Liver (tissue), 9 donors: ENCODE measurements around the gene DOK6. TPM values are rescaled to one million over a fixed set of nuclear protein-coding genes. Genes with fewer than 3 reads are reported as not detected.

Experiments
- DNase-seq: peaks from one replicate; pipeline ENCODE4 v3.0.0-alpha.2; 2017; ENCODE audit warnings: low spot score
- H3K27ac ChIP-seq, 2 donors: one replicate each; pipeline ENCODE4 v1.7.0; 2013; ENCODE audit warnings: inconsistent platforms in 2 of 2, low read length in 2 of 2, control low read depth in 1 of 2, low read depth in 1 of 2, mild to moderate bottlenecking in 1 of 2
- H3K27me3 ChIP-seq, 4 donors: one replicate each; pipeline versions ENCODE4 v1.6.1 to v1.7.0; 2013; ENCODE audit warnings: low read length in 3 of 4, inconsistent platforms in 1 of 4, mild to moderate bottlenecking in 1 of 4, moderate library complexity in 1 of 4; ENCODE audit not compliant: control insufficient read depth in 4 of 4, insufficient read depth in 4 of 4
- H3K36me3 ChIP-seq, 4 donors: one replicate each; pipeline versions ENCODE4 v1.6.1 to v1.7.0; 2013; ENCODE audit warnings: low read length in 3 of 4, mild to moderate bottlenecking in 3 of 4, low read depth in 1 of 4, moderate library complexity in 1 of 4; ENCODE audit not compliant: control insufficient read depth in 4 of 4, insufficient read depth in 3 of 4
- H3K4me1 ChIP-seq, 4 donors: one replicate each; pipeline versions ENCODE4 v1.6.1 to v1.7.0; 2013; ENCODE audit warnings: low read length in 3 of 4, mild to moderate bottlenecking in 3 of 4, moderate library complexity in 1 of 4; ENCODE audit not compliant: control insufficient read depth in 4 of 4, insufficient read depth in 4 of 4
- H3K4me3 ChIP-seq, 3 donors: one replicate each; pipeline versions ENCODE4 v1.6.1 to v1.7.0; 2013; ENCODE audit warnings: low read length in 3 of 3, control low read depth in 1 of 3, low read depth in 1 of 3, mild to moderate bottlenecking in 1 of 3
- H3K9ac ChIP-seq, 2 donors: one replicate each; pipeline ENCODE4 v1.7.0; 2013; ENCODE audit warnings: low read length in 2 of 2, mild to moderate bottlenecking in 2 of 2, moderate library complexity in 2 of 2, control low read depth in 1 of 2, low read depth in 1 of 2
- H3K9me3 ChIP-seq, 4 donors: one replicate each; pipeline versions ENCODE4 v1.6.1 to v1.7.0; 2013; ENCODE audit warnings: low read length in 3 of 4; ENCODE audit not compliant: control insufficient read depth in 4 of 4
- EGR1 ChIP-seq, 2 donors: IDR thresholded peaks; 2 replicates each; pipeline ENCODE4 v1.6.1; 2016 to 2018; ENCODE audit warnings: antibody characterized with exemption in 2 of 2, low read depth in 2 of 2
- FOXA2 ChIP-seq: IDR thresholded peaks from 2 replicates; pipeline ENCODE4 v1.6.1; 2016; ENCODE audit warnings: antibody characterized with exemption
- HNF4A ChIP-seq, 2 donors: conservative IDR thresholded peaks; 2 replicates each; pipeline ENCODE4 v1.6.1; 2016; ENCODE audit warnings: antibody characterized with exemption in 2 of 2, mild to moderate bottlenecking in 2 of 2
- HNF4G ChIP-seq: IDR thresholded peaks from 2 replicates; pipeline ENCODE4 v1.6.1; 2016; ENCODE audit warnings: antibody characterized with exemption
- JUND ChIP-seq, 2 donors: IDR thresholded peaks; 2 replicates each; pipeline ENCODE4 v1.6.1; 2016; ENCODE audit warnings: antibody characterized with exemption in 2 of 2
- NR2F2 ChIP-seq: IDR thresholded peaks from 2 replicates; pipeline ENCODE4 v1.6.1; 2016; ENCODE audit warnings: antibody characterized with exemption
- RAD21 ChIP-seq, 2 donors: IDR thresholded peaks; 2 replicates each; pipeline ENCODE4 v1.6.1; 2016; ENCODE audit warnings: antibody characterized with exemption in 2 of 2, mild to moderate bottlenecking in 2 of 2
- RXRA ChIP-seq, 2 donors: IDR thresholded peaks; 2 replicates each; pipeline ENCODE4 v1.6.1; 2017 to 2018; ENCODE audit warnings: antibody characterized with exemption in 2 of 2, mild to moderate bottlenecking in 1 of 2
- SP1 ChIP-seq: IDR thresholded peaks from 2 replicates; pipeline ENCODE4 v1.6.1; 2018; ENCODE audit warnings: antibody characterized with exemption, mild to moderate bottlenecking
- TAF1 ChIP-seq: conservative IDR thresholded peaks from 2 replicates; pipeline ENCODE4 v1.6.1; 2016; ENCODE audit warnings: antibody characterized with exemption, mild to moderate bottlenecking
- YY1 ChIP-seq: IDR thresholded peaks from 2 replicates; pipeline ENCODE4 v1.6.1; 2016; ENCODE audit warnings: antibody characterized with exemption, mild to moderate bottlenecking
- WGBS: extraction: QIAGEN DNeasy Blood & Tissue Kit; methylation state at CpG from one replicate; pipeline ENCODE4 v1.1.7; 2013; 5-methylcytosine and 5-hydroxymethylcytosine counted together
- polyA plus RNA-seq, 2 donors: library from polyadenylated mRNA; stranded (reverse) in 1 of 2; unstranded in 1 of 2; fragments of 200-250 nt in 1 of 2; fragments of >200 nt in 1 of 2; fragmentation: Nextera tagmentation in 1 of 2; extraction: Ambion mirVana in 1 of 2; gene quantifications; one replicate each; pipeline versions ENCODE4 v1.2.1 to v1.2.3, GENCODE V29; 2013 to 2015
- total RNA-seq, 2 donors: library from RNA; depleted of rRNA; stranded (reverse); fragments of >200 nt; gene quantifications; one replicate each; pipeline ENCODE4 v1.2.3, GENCODE V29; 2014
- TF ChIP-seq, protein P1 (sequence below): IDR thresholded peaks from 2 replicates; pipeline ENCODE4 v1.6.1; 2016; ENCODE audit warnings: antibody characterized with exemption, mild to moderate bottlenecking
- TF ChIP-seq, protein P2 (sequence below): fragments of 150-350 bp; IDR thresholded peaks from 2 replicates; pipeline ENCODE4 v1.5.1; 2017; ENCODE audit warnings: improper control_type of control experiment, low read depth, low read length; ENCODE audit not compliant: missing input control
- TF ChIP-seq, protein P3 (sequence below): IDR thresholded peaks from 2 replicates; pipeline ENCODE4 v1.6.1; 2016; ENCODE audit warnings: antibody characterized with exemption
- TF ChIP-seq, protein P4 (sequence below): IDR thresholded peaks from 2 replicates; pipeline ENCODE4 v1.6.1; 2016; ENCODE audit warnings: antibody characterized with exemption
- donor health status: healthy.
- donor health status: healthy.
- donor health status: healthy.
- donor health status: healthy.
- donor health status: healthy.

The DOK6 gene
- total and polyA plus RNA-seq, 4 donors, result 0.08 to 1.1 (median 0.67) TPM

DNA sequence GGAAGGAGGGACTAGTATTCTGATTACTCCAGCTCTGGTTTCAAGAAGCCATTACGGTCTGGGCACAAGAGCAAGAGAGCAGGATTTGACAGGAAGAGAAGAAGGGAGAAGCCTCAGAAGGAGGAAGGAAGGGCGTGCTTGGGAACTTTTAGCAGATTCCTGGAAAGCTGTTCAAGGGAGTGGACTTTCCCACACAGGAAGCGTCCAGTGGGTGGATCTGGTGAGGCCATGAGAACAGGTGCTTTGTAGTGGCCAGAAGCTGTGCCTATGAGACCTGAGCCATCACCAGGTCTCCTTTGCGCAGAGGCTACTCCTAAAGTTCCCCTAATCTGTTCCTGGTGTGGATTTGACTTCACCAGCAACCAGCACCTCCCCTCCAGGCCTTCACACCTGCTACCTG, 484.7 kb downstream of the DOK6 start:
- no peak overlapping the region for H3K9ac ChIP-seq
- no peaks in the 10 kb centered on the region for H3K27me3 ChIP-seq
- TF ChIP-seq RXRA (IDR thresholded peaks at IDR 0.05), result no peak
- no peak for TF ChIP-seq EGR1 (IDR thresholded peaks at IDR 0.05; ENCODE audit: low read depth in 2 of 2)
- no peaks in the 10 kb centered on the region for H3K4me1 ChIP-seq
- H3K36me3 ChIP-seq, result no peaks in the 10 kb centered on the region
- H3K27ac ChIP-seq, result no peak overlapping the region
- H3K4me3 ChIP-seq, result no peak overlapping the region
- no peaks in the 10 kb centered on the region for H3K9me3 ChIP-seq
- 89% methylated on average over 4 of the region's 4 CpGs for WGBS
- no peak for DNase-seq

DNA sequence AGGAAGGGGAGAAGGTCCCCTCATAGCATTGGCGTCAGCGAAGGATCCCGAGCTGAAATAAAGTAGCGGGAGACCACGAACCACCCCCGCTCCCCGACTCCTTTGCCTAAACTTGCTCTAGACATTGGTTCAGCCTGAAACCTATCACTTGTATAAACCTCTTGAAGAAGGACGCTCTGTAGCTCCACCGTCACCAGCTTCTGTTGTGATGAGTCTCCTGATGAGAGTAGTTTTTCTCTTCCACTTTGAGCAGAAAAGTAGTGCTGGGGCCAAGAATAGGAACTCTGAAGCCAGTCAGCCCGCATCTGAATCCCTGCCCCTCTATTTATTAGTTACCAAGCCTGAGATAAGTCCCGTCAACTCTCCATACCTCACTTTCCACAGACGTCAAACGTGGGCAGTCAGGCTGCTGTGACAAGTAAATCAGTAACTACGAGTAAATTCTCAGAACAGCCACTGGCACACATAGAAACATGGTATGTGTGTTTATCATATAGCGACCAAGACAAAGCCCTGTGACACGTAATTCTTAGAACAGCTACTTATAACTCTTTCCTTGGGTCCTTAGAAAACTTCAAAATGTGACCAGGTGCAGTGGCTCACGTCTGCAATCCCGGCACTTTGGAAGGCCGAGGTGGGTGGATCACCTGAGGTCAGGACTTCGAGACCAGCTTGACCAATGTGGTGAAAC, 485.3 kb downstream of the DOK6 start:
- no peak overlapping the region for H3K9ac ChIP-seq
- no peak overlapping the region for H3K27ac ChIP-seq
- TF ChIP-seq NR2F2, result no peak
- H3K36me3 ChIP-seq, result no peaks in the 10 kb centered on the region
- 85% methylated on average over 20 of the region's 20 CpGs for WGBS
- no peaks in the 10 kb centered on the region for H3K27me3 ChIP-seq
- no peaks in the 10 kb centered on the region for H3K9me3 ChIP-seq
- no peaks in the 10 kb centered on the region for H3K4me1 ChIP-seq
- no peak for DNase-seq
- no peak overlapping the region for H3K4me3 ChIP-seq

DNA sequence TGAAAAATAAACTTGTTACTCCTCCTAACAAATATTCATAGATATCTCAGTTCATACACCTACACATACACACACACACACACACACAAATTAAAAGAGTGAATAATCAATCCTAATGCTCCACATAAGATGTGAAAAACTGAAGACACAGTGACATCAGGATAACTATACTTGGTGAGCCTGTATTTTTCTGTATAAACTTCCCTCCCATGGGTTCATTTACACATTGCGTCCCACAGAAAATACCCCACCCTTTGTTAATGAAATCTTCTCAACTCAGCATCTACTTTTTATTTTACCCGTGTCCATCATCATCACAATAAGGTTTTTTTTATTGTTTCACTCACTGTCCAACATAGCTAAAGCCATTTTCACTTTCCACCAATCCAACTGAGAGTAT, 486.6 kb downstream of the DOK6 start:
- TF ChIP-seq RXRA (IDR thresholded peaks at IDR 0.05), result no peak
- TF ChIP-seq TAF1, result no peak
- TF ChIP-seq YY1, result no peak
- TF ChIP-seq SP1, result no peak
- no peaks in the 10 kb centered on the region for H3K27me3 ChIP-seq
- H3K36me3 ChIP-seq, result no peaks in the 10 kb centered on the region
- DNase-seq, result no peak
- H3K27ac ChIP-seq, result no peak overlapping the region
- H3K4me1 ChIP-seq, result no peaks in the 10 kb centered on the region
- H3K4me3 ChIP-seq, result no peak overlapping the region
- H3K9me3 ChIP-seq, result no peaks in the 10 kb centered on the region
- 91% methylated on average over 2 of the region's 2 CpGs for WGBS
- H3K9ac ChIP-seq, result no peak overlapping the region

DNA sequence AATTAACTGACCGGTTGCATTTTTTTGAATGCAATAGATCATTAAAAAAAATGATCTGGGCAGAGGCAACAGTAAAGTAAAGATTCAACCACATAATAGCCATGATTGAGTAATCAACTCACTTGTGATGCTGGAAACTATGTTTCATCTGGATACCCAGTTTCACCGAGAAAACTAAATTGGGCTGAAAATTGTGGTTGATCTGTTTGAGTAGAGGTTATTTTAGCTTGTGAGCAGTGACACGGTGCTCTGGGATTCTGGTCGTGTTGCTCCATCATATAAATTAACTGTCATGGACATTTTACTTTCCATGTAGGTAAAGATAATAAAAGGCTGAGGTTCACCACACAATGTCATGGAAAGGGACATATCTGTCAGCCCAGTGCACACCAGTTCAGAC, 488.3 kb downstream of the DOK6 start:
- no peak overlapping the region for H3K9ac ChIP-seq
- no peak for DNase-seq
- 88% methylated on average over 4 of the region's 4 CpGs for WGBS
- no peaks in the 10 kb centered on the region for H3K36me3 ChIP-seq
- no peak overlapping the region for H3K27ac ChIP-seq
- H3K9me3 ChIP-seq, result no peaks in the 10 kb centered on the region
- H3K4me3 ChIP-seq, result no peak overlapping the region
- no peaks in the 10 kb centered on the region for H3K27me3 ChIP-seq
- no peaks in the 10 kb centered on the region for H3K4me1 ChIP-seq
- TF ChIP-seq TAF1, result no peak
- TF ChIP-seq RAD21 (IDR thresholded peaks at IDR 0.05), result no peak
- no peak for TF ChIP-seq NR2F2
- no peak for TF ChIP-seq HNF4G
- TF ChIP-seq JUND (IDR thresholded peaks at IDR 0.05), result no peak
- TF ChIP-seq FOXA2, result no peak
- TF ChIP-seq, protein P1, sequence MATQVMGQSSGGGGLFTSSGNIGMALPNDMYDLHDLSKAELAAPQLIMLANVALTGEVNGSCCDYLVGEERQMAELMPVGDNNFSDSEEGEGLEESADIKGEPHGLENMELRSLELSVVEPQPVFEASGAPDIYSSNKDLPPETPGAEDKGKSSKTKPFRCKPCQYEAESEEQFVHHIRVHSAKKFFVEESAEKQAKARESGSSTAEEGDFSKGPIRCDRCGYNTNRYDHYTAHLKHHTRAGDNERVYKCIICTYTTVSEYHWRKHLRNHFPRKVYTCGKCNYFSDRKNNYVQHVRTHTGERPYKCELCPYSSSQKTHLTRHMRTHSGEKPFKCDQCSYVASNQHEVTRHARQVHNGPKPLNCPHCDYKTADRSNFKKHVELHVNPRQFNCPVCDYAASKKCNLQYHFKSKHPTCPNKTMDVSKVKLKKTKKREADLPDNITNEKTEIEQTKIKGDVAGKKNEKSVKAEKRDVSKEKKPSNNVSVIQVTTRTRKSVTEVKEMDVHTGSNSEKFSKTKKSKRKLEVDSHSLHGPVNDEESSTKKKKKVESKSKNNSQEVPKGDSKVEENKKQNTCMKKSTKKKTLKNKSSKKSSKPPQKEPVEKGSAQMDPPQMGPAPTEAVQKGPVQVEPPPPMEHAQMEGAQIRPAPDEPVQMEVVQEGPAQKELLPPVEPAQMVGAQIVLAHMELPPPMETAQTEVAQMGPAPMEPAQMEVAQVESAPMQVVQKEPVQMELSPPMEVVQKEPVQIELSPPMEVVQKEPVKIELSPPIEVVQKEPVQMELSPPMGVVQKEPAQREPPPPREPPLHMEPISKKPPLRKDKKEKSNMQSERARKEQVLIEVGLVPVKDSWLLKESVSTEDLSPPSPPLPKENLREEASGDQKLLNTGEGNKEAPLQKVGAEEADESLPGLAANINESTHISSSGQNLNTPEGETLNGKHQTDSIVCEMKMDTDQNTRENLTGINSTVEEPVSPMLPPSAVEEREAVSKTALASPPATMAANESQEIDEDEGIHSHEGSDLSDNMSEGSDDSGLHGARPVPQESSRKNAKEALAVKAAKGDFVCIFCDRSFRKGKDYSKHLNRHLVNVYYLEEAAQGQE, result no peak
- no peak for TF ChIP-seq EGR1 (IDR thresholded peaks at IDR 0.05; ENCODE audit: low read depth in 2 of 2)
- TF ChIP-seq, protein P2, sequence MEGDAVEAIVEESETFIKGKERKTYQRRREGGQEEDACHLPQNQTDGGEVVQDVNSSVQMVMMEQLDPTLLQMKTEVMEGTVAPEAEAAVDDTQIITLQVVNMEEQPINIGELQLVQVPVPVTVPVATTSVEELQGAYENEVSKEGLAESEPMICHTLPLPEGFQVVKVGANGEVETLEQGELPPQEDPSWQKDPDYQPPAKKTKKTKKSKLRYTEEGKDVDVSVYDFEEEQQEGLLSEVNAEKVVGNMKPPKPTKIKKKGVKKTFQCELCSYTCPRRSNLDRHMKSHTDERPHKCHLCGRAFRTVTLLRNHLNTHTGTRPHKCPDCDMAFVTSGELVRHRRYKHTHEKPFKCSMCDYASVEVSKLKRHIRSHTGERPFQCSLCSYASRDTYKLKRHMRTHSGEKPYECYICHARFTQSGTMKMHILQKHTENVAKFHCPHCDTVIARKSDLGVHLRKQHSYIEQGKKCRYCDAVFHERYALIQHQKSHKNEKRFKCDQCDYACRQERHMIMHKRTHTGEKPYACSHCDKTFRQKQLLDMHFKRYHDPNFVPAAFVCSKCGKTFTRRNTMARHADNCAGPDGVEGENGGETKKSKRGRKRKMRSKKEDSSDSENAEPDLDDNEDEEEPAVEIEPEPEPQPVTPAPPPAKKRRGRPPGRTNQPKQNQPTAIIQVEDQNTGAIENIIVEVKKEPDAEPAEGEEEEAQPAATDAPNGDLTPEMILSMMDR, result no peak
- TF ChIP-seq, protein P3, sequence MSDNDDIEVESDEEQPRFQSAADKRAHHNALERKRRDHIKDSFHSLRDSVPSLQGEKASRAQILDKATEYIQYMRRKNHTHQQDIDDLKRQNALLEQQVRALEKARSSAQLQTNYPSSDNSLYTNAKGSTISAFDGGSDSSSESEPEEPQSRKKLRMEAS, result no peak
- TF ChIP-seq, protein P4, sequence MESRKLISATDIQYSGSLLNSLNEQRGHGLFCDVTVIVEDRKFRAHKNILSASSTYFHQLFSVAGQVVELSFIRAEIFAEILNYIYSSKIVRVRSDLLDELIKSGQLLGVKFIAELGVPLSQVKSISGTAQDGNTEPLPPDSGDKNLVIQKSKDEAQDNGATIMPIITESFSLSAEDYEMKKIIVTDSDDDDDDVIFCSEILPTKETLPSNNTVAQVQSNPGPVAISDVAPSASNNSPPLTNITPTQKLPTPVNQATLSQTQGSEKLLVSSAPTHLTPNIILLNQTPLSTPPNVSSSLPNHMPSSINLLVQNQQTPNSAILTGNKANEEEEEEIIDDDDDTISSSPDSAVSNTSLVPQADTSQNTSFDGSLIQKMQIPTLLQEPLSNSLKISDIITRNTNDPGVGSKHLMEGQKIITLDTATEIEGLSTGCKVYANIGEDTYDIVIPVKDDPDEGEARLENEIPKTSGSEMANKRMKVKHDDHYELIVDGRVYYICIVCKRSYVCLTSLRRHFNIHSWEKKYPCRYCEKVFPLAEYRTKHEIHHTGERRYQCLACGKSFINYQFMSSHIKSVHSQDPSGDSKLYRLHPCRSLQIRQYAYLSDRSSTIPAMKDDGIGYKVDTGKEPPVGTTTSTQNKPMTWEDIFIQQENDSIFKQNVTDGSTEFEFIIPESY, result no peak
- TF ChIP-seq HNF4A (conservative IDR thresholded peaks at IDR 0.05), result no peak
